ENCODE measurements around the gene ACACA. TPM values are rescaled to one million over a fixed set of nuclear protein-coding genes. Genes with fewer than 3 reads are reported as not detected.

The ACACA gene
- total RNA-seq, 1 donor from 2014 or later, result 74.6 TPM

DNA sequence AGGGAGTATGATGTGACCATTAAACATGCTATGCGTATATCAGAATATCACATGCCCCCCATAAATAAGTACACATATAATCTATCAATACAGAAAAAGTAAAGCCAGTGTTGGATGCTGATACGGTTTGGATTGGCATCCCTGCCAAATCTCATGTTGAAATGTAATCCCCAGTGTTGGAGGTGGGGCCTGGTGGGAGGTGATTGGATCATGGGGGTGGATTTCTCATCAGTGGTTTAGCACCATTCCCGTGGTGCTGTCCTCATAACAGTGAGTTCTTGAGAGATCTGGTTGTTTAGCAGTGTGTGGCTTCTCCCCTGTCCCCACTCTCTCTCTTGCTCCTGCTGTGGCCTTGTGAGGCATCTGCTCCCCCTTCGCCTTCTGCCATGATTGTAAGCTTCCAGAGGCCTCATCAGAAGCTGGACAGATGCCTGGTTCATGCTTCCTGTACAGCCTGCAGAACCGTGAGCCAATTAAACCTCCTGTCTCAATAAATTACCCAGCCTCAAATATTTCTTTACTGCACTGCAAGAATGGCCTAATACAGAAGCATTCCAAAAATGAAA, 369.0 kb downstream of the ACACA start:
- DNase-seq (ENCODE audit: low spot score), result no peak

Other genes starting within 250 kb of the ACACA start
- not detected for gene C17orf78, start 30.9 kb downstream of the ACACA start, total RNA-seq
- gene TADA2A, start 50 bp upstream of the ACACA start, total RNA-seq, result 14.5 TPM
- gene DUSP14, start 83.1 kb upstream of the ACACA start, total RNA-seq, result 16.5 TPM
- gene SYNRG, start 202.6 kb upstream of the ACACA start, total RNA-seq, result 42.1 TPM
- 21.7 TPM for gene DDX52, start 236.6 kb upstream of the ACACA start, total RNA-seq

All from mucosa of gallbladder (tissue), 1 donor.